Middle frontal gyrus (tissue), 1 donor: ENCODE measurements around the gene TLE6.
"Not testable (repeated sequence)": the region's sequence is repeated elsewhere in the genome, so short reads cannot be mapped to it uniquely, and the experiment has no call there.

Experiments
- DNase-seq: peaks from one replicate; pipeline ENCODE4 v3.0.0-alpha.2; 2015; ENCODE audit warnings: low spot score; ENCODE audit errors: extremely low spot score

The TLE6 gene

GRCh38 chr19:2973229-2973628, 4.1 kb upstream of the TLE6 start:
- DNase-seq = no peak

- DNase-seq = no peak
Observed at GRCh38 chr19:2974342-2975041, 2.9 kb upstream of the TLE6 start.

GRCh38 chr19:2976609-2977000, 759 bp upstream of the TLE6 start:
- DNase-seq = no peak

GRCh38 chr19:2977746-2978138, 378 bp downstream of the TLE6 start:
- no peak for DNase-seq

GRCh38 chr19:2978166-2978767, 903 bp downstream of the TLE6 start:
- DNase-seq = no peak

- no peak for DNase-seq
Observed at GRCh38 chr19:2978772-2979171, 1.4 kb downstream of the TLE6 start.

GRCh38 chr19:2981898-2982297, 4.5 kb downstream of the TLE6 start:
- DNase-seq = no peak

GRCh38 chr19:2982561-2982960, 5.2 kb downstream of the TLE6 start:
- DNase-seq = no peak

GRCh38 chr19:2982983-2983350, 5.6 kb downstream of the TLE6 start:
- DNase-seq = no peak

GRCh38 chr19:2983351-2984214, 6.2 kb downstream of the TLE6 start:
- no peak for DNase-seq

GRCh38 chr19:2984215-2984528, 6.8 kb downstream of the TLE6 start:
- DNase-seq = no peak

- DNase-seq = no peak
Observed at GRCh38 chr19:2986951-2987524, 9.7 kb downstream of the TLE6 start.

- no peak for DNase-seq
Observed at GRCh38 chr19:2987797-2988196, 10.4 kb downstream of the TLE6 start.

- DNase-seq = no peak
Observed at GRCh38 chr19:2988568-2988967, 11.2 kb downstream of the TLE6 start.

- no peak for DNase-seq
Observed at GRCh38 chr19:2989236-2989946, 12.0 kb downstream of the TLE6 start.

GRCh38 chr19:2992333-2992732, 15.0 kb downstream of the TLE6 start:
- DNase-seq = not testable (repeated sequence)

- no peak for DNase-seq
Observed at GRCh38 chr19:2992958-2993357, 15.6 kb downstream of the TLE6 start.

GRCh38 chr19:2993579-2993978, 16.2 kb downstream of the TLE6 start:
- no peak for DNase-seq

- no peak for DNase-seq
Observed at GRCh38 chr19:2994588-2995131, 17.3 kb downstream of the TLE6 start.

- DNase-seq = no peak
Observed at GRCh38 chr19:2997720-2998119, 20.4 kb downstream of the TLE6 start.

GRCh38 chr19:2998642-2999041, 21.3 kb downstream of the TLE6 start:
- DNase-seq = no peak
